Neural cell (in vitro differentiated cells): ENCODE data around the gene PPOX. TPM values are rescaled to one million over a fixed set of nuclear protein-coding genes. Genes with fewer than 3 reads are reported as not detected.

Source experiments
- H2AFZ ChIP-seq: fragments of 200-600, 300-800 bp; sonication (generic), shearing (Covaris generic); 2 replicates; pipeline ENCODE4 v1.6.0; 2014; ENCODE audit warnings: low read depth, mild to moderate bottlenecking, antibody characterized with exemption, low read length, moderate library complexity
- H3F3A ChIP-seq: fragments of 200-600 bp; shearing (Covaris generic); 2 replicates; pipeline ENCODE4 v1.6.1; 2016; ENCODE audit warnings: mild to moderate bottlenecking, moderate library complexity, mixed read lengths, antibody characterized with exemption, low read length; ENCODE audit not compliant: insufficient read depth, poor library complexity, severe bottlenecking
- H3K27ac ChIP-seq: fragments of 200-600, 300-800 bp; sonication (generic), shearing (Covaris generic); 2 replicates; pipeline ENCODE4 v1.5.1; 2014; ENCODE audit warnings: mild to moderate bottlenecking, low read length, moderate library complexity
- H3K27me3 ChIP-seq: fragments of 300-800, 200-600 bp; sonication (generic), shearing (Covaris generic); 2 replicates; pipeline ENCODE4 v1.6.0; 2014; ENCODE audit warnings: mild to moderate bottlenecking, low read depth, low read length, moderate library complexity; ENCODE audit not compliant: insufficient read depth
- H3K36me3 ChIP-seq: fragments of 300-800, 200-600 bp; sonication (generic), shearing (Covaris generic); 2 replicates; pipeline ENCODE4 v1.5.1; 2014; ENCODE audit warnings: mild to moderate bottlenecking, antibody characterized with exemption, low read length, moderate library complexity; ENCODE audit not compliant: insufficient read depth
- H3K4me2 ChIP-seq: fragments of 300-800, 200-600 bp; sonication (generic), shearing (Covaris generic); 2 replicates; pipeline ENCODE4 v1.6.0; 2014; ENCODE audit warnings: mild to moderate bottlenecking, low read length
- H3K4me3 ChIP-seq: fragments of 300-800, 200-600 bp; sonication (generic), shearing (Covaris generic); 2 replicates; pipeline ENCODE4 v1.5.1; 2014; ENCODE audit warnings: mild to moderate bottlenecking, low read length, moderate library complexity
- H3K79me2 ChIP-seq: fragments of 200-600 bp; shearing (Covaris generic); replicated peaks from 2 replicates; pipeline ENCODE4 v1.6.0; 2014; ENCODE audit warnings: mild to moderate bottlenecking, low read length, moderate library complexity; ENCODE audit not compliant: insufficient read depth
- H3K9ac ChIP-seq: fragments of 300-800, 200-600 bp; sonication (generic), shearing (Covaris generic); 2 replicates; pipeline ENCODE4 v1.6.1; 2016; ENCODE audit warnings: mild to moderate bottlenecking, low read length, mixed read lengths
- H3K9me2 ChIP-seq: fragments of 200-600 bp; shearing (Covaris generic); 2 replicates; pipeline ENCODE4 v1.6.1; 2016; ENCODE audit warnings: mild to moderate bottlenecking, low read length, mixed read lengths; ENCODE audit not compliant: insufficient read depth
- H3K9me3 ChIP-seq: fragments of 200-600, 300-800 bp; sonication (generic), shearing (Covaris generic); 2 replicates; pipeline ENCODE4 v1.6.1; 2016; ENCODE audit warnings: mild to moderate bottlenecking, mixed run types, low read length, moderate library complexity, mixed read lengths
- H4K20me1 ChIP-seq: fragments of 200-600 bp; shearing (Covaris generic); 2 replicates; pipeline ENCODE4 v1.6.1; 2016; ENCODE audit warnings: mild to moderate bottlenecking, mixed run types; ENCODE audit not compliant: insufficient read depth
- EP300 ChIP-seq: fragments of 450-650 bp; conservative IDR thresholded peaks from 2 replicates; pipeline ENCODE4 v1.6.1; 2014; ENCODE audit warnings: antibody characterized with exemption, mild to moderate bottlenecking, moderate library complexity; ENCODE audit not compliant: poor library complexity, severe bottlenecking
- EZH2 ChIP-seq: fragments of 200-600, 300-800 bp; shearing (Covaris generic), sonication (generic); IDR thresholded peaks from 2 replicates; pipeline ENCODE4 v1.6.1; 2014; ENCODE audit warnings: antibody characterized with exemption, low read length, borderline replicate concordance, mild to moderate bottlenecking; ENCODE audit not compliant: insufficient read depth, poor library complexity, severe bottlenecking
- MXI1 ChIP-seq: fragments of 450-650 bp; conservative IDR thresholded peaks from 2 replicates; pipeline ENCODE4 v1.6.1; 2014; ENCODE audit warnings: antibody characterized with exemption, mild to moderate bottlenecking; ENCODE audit not compliant: poor library complexity, severe bottlenecking
- POLR2AphosphoS5 ChIP-seq: IDR thresholded peaks from 2 replicates; pipeline ENCODE4 v1.6.1; 2012
- RAD21 ChIP-seq: fragments of 450-650 bp; conservative IDR thresholded peaks from 2 replicates; pipeline ENCODE4 v1.6.1; 2014; ENCODE audit warnings: antibody characterized with exemption, mild to moderate bottlenecking, moderate library complexity
- REST ChIP-seq: IDR thresholded peaks from 2 replicates; pipeline ENCODE4 v1.6.1; 2012; ENCODE audit warnings: borderline replicate concordance
- SMC3 ChIP-seq: fragments of 450-650 bp; conservative IDR thresholded peaks from 2 replicates; pipeline ENCODE4 v1.6.1; 2014; ENCODE audit warnings: antibody characterized with exemption, mild to moderate bottlenecking, moderate library complexity; ENCODE audit not compliant: poor library complexity
- TAF1 ChIP-seq: IDR thresholded peaks from 2 replicates; pipeline ENCODE4 v1.6.1; 2012; ENCODE audit warnings: low read depth
- polyA minus RNA-seq: library from RNA; depleted of rRNA, polyadenylated mRNA; stranded (reverse); fragments of >200 nt; gene quantifications from 2 replicates; pipeline ENCODE4 v1.2.3, GENCODE V29; 2014
- polyA plus RNA-seq: library from polyadenylated mRNA; depleted of rRNA; stranded (reverse); fragments of >200 nt; gene quantifications from 2 replicates; pipeline ENCODE4 v1.2.3, GENCODE V29; 2014
- TF ChIP-seq, protein P1 (sequence below): fragments of 450-650 bp; IDR thresholded peaks from 2 replicates; pipeline ENCODE4 v1.5.1; 2014; ENCODE audit warnings: antibody characterized with exemption, mild to moderate bottlenecking, moderate library complexity; ENCODE audit not compliant: poor library complexity, severe bottlenecking

Gene PPOX
- 93.9 and 107 TPM in 2 replicates for polyA plus RNA-seq
- 33.4 and 35.1 TPM in 2 replicates for polyA minus RNA-seq

GRCh38 chr1:161165742-161166668 is at the start of gene PPOX:
TSS of gene PPOX (plus strand) at chr1:161166426. CDS start at chr1:161166848, 422 bp downstream.
- Histone ChIP-seq H2AFZ (peak within 1 kb of the TSS; percentile 67), H3K79me2 (no peaks in the 10 kb centered on the region), H3K4me3 (peak within 1 kb of the TSS; percentile 96), H3K9ac (peak within 1 kb of the TSS; percentile 79), H3K9me3 (no peaks in the 10 kb centered on the region), H3K9me2 (no peaks in the 10 kb centered on the region), H3K36me3 (no peaks in the 10 kb centered on the region), H3K4me2 (peak within 1 kb of the TSS; percentile 82), H3K27me3 (no peaks in the 10 kb centered on the region), H3F3A (no peaks in the 10 kb centered on the region), H3K27ac (peak within 1 kb of the TSS; percentile 84), H4K20me1 (no peaks in the 10 kb centered on the region)
- TF ChIP-seq EZH2 (no peak), TAF1 (no peak), REST (peak; percentile 58), EP300 (peak; percentile 58), POLR2AphosphoS5 (peak; percentile 61), MXI1 (peak; percentile 77), RAD21 (peak; percentile 46), SMC3 (peak; percentile 55)
- TF ChIP-seq, protein P1, sequence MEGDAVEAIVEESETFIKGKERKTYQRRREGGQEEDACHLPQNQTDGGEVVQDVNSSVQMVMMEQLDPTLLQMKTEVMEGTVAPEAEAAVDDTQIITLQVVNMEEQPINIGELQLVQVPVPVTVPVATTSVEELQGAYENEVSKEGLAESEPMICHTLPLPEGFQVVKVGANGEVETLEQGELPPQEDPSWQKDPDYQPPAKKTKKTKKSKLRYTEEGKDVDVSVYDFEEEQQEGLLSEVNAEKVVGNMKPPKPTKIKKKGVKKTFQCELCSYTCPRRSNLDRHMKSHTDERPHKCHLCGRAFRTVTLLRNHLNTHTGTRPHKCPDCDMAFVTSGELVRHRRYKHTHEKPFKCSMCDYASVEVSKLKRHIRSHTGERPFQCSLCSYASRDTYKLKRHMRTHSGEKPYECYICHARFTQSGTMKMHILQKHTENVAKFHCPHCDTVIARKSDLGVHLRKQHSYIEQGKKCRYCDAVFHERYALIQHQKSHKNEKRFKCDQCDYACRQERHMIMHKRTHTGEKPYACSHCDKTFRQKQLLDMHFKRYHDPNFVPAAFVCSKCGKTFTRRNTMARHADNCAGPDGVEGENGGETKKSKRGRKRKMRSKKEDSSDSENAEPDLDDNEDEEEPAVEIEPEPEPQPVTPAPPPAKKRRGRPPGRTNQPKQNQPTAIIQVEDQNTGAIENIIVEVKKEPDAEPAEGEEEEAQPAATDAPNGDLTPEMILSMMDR = peak; percentile 70

DNA sequence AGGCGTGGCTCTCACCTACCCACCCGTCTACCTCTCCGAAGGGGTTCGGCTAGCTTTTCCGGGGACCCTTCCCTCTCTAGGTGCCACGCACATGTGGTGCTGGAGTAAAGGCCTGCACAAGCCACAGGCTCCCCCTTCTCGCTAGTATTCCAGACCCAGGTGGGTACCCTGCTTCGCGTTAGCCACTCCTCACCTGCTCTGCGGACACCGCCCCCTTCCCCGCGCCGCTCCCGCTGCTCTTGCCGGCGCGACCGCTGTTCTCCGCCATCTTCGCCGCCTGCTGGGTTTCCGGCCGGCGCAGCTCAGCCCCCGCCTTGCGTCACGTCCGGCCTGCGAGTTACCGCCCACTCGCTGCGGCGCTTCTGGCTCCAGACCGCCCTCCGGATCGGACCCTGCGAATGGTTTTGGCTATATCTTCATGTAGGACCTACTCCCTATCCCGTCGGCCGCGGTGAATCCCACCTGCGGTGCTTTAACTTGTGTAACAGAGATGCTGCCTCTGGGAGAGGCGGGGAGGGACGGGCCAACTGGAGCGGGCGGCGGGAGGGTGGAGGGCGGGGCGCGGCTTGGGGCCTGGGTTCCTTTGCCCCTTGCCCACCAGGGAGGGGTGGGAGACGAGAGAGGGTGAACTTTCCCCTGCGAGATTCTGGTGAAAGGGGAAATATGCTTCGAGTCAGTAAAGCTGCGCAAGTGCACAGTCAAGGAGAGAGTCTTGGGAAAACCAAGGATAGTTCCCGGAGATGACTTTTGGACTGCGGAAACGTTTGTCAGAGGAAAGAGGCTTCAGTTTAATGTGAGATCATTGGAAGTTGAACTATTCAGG is 48.3 kb upstream of the PPOX start, which contains the start of the genes NIT1 and PFDN2:
Gene NIT1, plus strand, starts transcription at position 347 of the 823 bp plus-strand sequence. Its CDS starts 72 bp downstream, at position 419.
Gene PFDN2, minus strand, starts transcription at position 279 of the 823 bp plus-strand sequence. Its CDS starts 11 bp downstream, at position 268.
- Histone ChIP-seq H4K20me1 (no peaks in the 10 kb centered on the region), H3K9me2 (no peaks in the 10 kb centered on the region), H3K36me3 (no peaks in the 10 kb centered on the region), H3F3A (no peaks in the 10 kb centered on the region), H3K9ac (peak within 1 kb of the TSS; percentile 95), H2AFZ (peak within 1 kb of the TSS; percentile 99), H3K27me3 (no peaks in the 10 kb centered on the region), H3K4me3 (peak within 1 kb of the TSS; percentile 99), H3K9me3 (no peaks in the 10 kb centered on the region), H3K4me2 (peak within 1 kb of the TSS; percentile 97), H3K79me2 (peaks cover 45% of the 10 kb centered on the region), H3K27ac (peak within 1 kb of the TSS; percentile 98)
- TF ChIP-seq EZH2 (no peak), TAF1 (peak; percentile 97), RAD21 (peak; percentile 40), MXI1 (peak; percentile 98), EP300 (peak; percentile 58), SMC3 (peak; percentile 50), POLR2AphosphoS5 (peak; percentile 98), REST (peak; percentile 93)
- TF ChIP-seq, protein P1 = no peak
